Mucosa of rectum (tissue), 2 donors: ENCODE data around the gene ING5.
"Not testable (repeated sequence)": the region's sequence is repeated elsewhere in the genome, so short reads cannot be mapped to it uniquely, and the experiment has no call there.

ENCODE experiments used
- H3K27ac ChIP-seq, 2 donors: one replicate each; pipeline ENCODE4 v1.7.0; 2013; ENCODE audit warnings: inconsistent platforms in 2 of 2, low read depth in 2 of 2, low read length in 2 of 2
- H3K27me3 ChIP-seq, 2 donors: one replicate each; pipeline ENCODE4 v1.7.0; 2013; ENCODE audit warnings: low read length in 2 of 2; ENCODE audit not compliant: control insufficient read depth in 2 of 2, insufficient read depth in 2 of 2
- H3K36me3 ChIP-seq, 2 donors: one replicate each; pipeline ENCODE4 v1.7.0; 2013; ENCODE audit warnings: low read length in 2 of 2; ENCODE audit not compliant: control insufficient read depth in 2 of 2, insufficient read depth in 2 of 2
- H3K4me1 ChIP-seq, 2 donors: one replicate each; pipeline ENCODE4 v1.7.0; 2013; ENCODE audit warnings: low read length in 2 of 2, mild to moderate bottlenecking in 1 of 2; ENCODE audit not compliant: control insufficient read depth in 2 of 2, insufficient read depth in 2 of 2
- H3K4me3 ChIP-seq, 2 donors: one replicate each; pipeline ENCODE4 v1.7.0; 2013; ENCODE audit warnings: low read length in 2 of 2
- H3K9ac ChIP-seq, 2 donors: one replicate each; pipeline ENCODE4 v1.7.0; 2013; ENCODE audit warnings: low read length in 2 of 2, low read depth in 1 of 2, mild to moderate bottlenecking in 1 of 2
- H3K9me3 ChIP-seq, 2 donors: one replicate each; pipeline ENCODE4 v1.7.0; 2013; ENCODE audit warnings: low read length in 2 of 2; ENCODE audit not compliant: control insufficient read depth in 2 of 2
- donor health status: healthy.
- donor health status: Normal muscosa, but diverticular disease.

The ING5 gene

GRCh38 chr2:241724975-241725870, 23.4 kb downstream of the ING5 start:
- H3K27ac ChIP-seq, result no peak overlapping the region
- peaks cover 25 to 37% of the 10 kb centered on the region in 2 donors for H3K36me3 ChIP-seq
- no peak overlapping the region for H3K9ac ChIP-seq
- peaks cover 0 to 7% of the 10 kb centered on the region in 2 donors for H3K9me3 ChIP-seq
- H3K4me3 ChIP-seq, result no peak overlapping the region
- H3K4me1 ChIP-seq, result no peaks in the 10 kb centered on the region
- H3K27me3 ChIP-seq, result no peaks in the 10 kb centered on the region

GRCh38 chr2:241726459-241726858, 24.6 kb downstream of the ING5 start:
- Histone ChIP-seq H3K4me1 (no peaks in the 10 kb centered on the region), H3K27ac (no peak overlapping the region), H3K9me3 (peaks cover 0 to 7% of the 10 kb centered on the region in 2 donors), H3K4me3 (no peak overlapping the region), H3K27me3 (no peaks in the 10 kb centered on the region), H3K36me3 (peaks cover 14 to 26% of the 10 kb centered on the region in 2 donors), H3K9ac (no peak overlapping the region)

DNA sequence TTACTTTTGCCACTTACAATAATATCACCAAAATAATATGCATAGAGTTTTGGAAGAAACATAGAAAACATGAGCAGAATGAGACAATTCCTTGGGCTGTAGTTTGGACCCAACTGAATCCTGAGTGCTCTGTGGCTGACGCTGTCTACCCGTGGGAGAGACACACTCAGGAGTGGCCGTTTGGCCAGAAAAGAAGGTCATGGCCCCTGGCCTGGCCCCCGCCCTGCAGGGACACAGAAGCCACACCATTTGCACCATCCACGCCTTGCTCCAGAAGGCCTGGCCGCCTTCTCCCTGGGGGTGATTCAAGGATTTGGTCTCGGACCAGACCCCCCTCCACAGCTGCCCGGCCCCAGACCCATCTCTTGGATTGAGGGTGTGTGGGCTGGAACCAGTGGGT, 26.2 kb downstream of the ING5 start:
- H3K27ac ChIP-seq, result no peak overlapping the region
- H3K27me3 ChIP-seq, result no peaks in the 10 kb centered on the region
- H3K9ac ChIP-seq, result no peak overlapping the region

GRCh38 chr2:241728627-241729026, 26.8 kb downstream of the ING5 start:
- Histone ChIP-seq H3K36me3 (peaks cover 2 to 14% of the 10 kb centered on the region in 2 donors), H3K4me1 (peaks cover under 1 to 5% of the 10 kb centered on the region in 2 donors), H3K9me3 (no peaks in the 10 kb centered on the region), H3K9ac (no peak overlapping the region), H3K27ac (no peak overlapping the region), H3K4me3 (no peak overlapping the region), H3K27me3 (no peaks in the 10 kb centered on the region)

More for the DNA sequence above, 26.2 kb downstream of the ING5 start:
- peaks cover 8 to 20% of the 10 kb centered on the region in 2 donors for H3K36me3 ChIP-seq
- peaks cover 0 to 4% of the 10 kb centered on the region in 2 donors for H3K9me3 ChIP-seq
- H3K4me1 ChIP-seq, result peaks cover 0 to under 1% of the 10 kb centered on the region in 2 donors
- H3K4me3 ChIP-seq, result no peak overlapping the region

- Histone ChIP-seq H3K27ac (no peak overlapping the region), H3K9ac (no peak overlapping the region), H3K36me3 (peaks cover 0 to 5% of the 10 kb centered on the region in 2 donors), H3K4me1 (peaks cover 6 to 10% of the 10 kb centered on the region in 2 donors), H3K4me3 (no peak overlapping the region), H3K9me3 (no peaks in the 10 kb centered on the region), H3K27me3 (no peaks in the 10 kb centered on the region)
These were observed 28.0 kb downstream of the ING5 start for GRCh38 chr2:241729868-241730267.

GRCh38 chr2:241730671-241731293, 28.9 kb downstream of the ING5 start:
- Histone ChIP-seq H3K4me3 (no peak overlapping the region), H3K27ac (no peak overlapping the region), H3K9ac (no peak overlapping the region), H3K9me3 (no peaks in the 10 kb centered on the region), H3K27me3 (no peaks in the 10 kb centered on the region), H3K4me1 (peaks cover 9 to 10% of the 10 kb centered on the region in 2 donors), H3K36me3 (peaks cover 0 to 4% of the 10 kb centered on the region in 2 donors)

GRCh38 chr2:241732513-241733186, 30.8 kb downstream of the ING5 start:
- peak overlapping the region in 1 of 2 donors; percentile 10 for H3K4me3 ChIP-seq
- H3K27ac ChIP-seq, H3K36me3 ChIP-seq, H3K9ac ChIP-seq, H3K9me3 ChIP-seq, H3K27me3 ChIP-seq, H3K4me1 ChIP-seq: not testable (repeated sequence)

GRCh38 chr2:241733391-241734207, 31.8 kb downstream of the ING5 start:
- Histone ChIP-seq H3K4me1 (peaks cover 9 to 10% of the 10 kb centered on the region in 2 donors), H3K27me3 (no peaks in the 10 kb centered on the region), H3K4me3 (peak overlapping the region; percentile 56 to 99), H3K9me3 (no peaks in the 10 kb centered on the region), H3K27ac (peak overlapping the region in 1 of 2 donors; percentile 38), H3K9ac (peak overlapping the region in 1 of 2 donors; percentile 63), H3K36me3 (peaks cover 0 to 5% of the 10 kb centered on the region in 2 donors)

DNA sequence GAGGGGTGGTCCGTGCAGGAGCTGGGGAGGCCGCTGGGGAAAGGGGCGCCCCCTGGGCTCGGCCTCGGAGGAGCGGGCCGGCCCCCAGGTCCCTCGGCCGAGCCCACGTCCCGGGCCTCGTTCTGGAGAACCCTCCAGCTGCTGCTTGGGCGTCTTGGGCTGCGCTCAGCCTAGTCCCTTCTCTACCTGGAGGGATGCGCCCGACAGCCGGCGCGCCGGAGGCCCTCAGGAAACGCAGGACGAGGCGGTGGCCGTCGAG, 32.3 kb downstream of the ING5 start:
- no peaks in the 10 kb centered on the region for H3K27me3 ChIP-seq
- H3K4me1 ChIP-seq, result peaks cover 9 to 10% of the 10 kb centered on the region in 2 donors
- peak overlapping the region in 1 of 2 donors; percentile 63 for H3K9ac ChIP-seq
- peaks cover 0 to 5% of the 10 kb centered on the region in 2 donors for H3K36me3 ChIP-seq
- H3K9me3 ChIP-seq, result no peaks in the 10 kb centered on the region
- peak overlapping the region; percentile 56 to 99 for H3K4me3 ChIP-seq
- peak overlapping the region in 1 of 2 donors; percentile 38 for H3K27ac ChIP-seq
